Measurements from ENCODE around the gene HSF2.

GRCh38 chr6:122472022-122472340, 72.5 kb downstream of the HSF2 start:
- no peak for TF ChIP-seq TAF1 (IDR thresholded peaks at IDR 0.05; ENCODE audit: borderline replicate concordance, insufficient read depth, low read length)
- no peak; a peak in 1 of 4 replicates for TF ChIP-seq REST (IDR thresholded peaks at IDR 0.05; ENCODE audit: insufficient read depth in 1 of 2, low read depth in 2 of 2, low read length in 2 of 2)
